ENCODE results near the gene KCNH1. TPM values are rescaled to one million over a fixed set of nuclear protein-coding genes. Genes with fewer than 3 reads are reported as not detected.

The KCNH1 gene
- polyA plus RNA-seq, 3 donors from 2014 or later, result not detected

- H3K4me3 Mint-ChIP-seq, result no peak overlapping the region
- no peaks in the 10 kb centered on the region for H3K4me1 Mint-ChIP-seq
- no peak overlapping the region for H3K27ac Mint-ChIP-seq
Measured at GRCh38 chr1:210830034-210831028, 303.6 kb downstream of the KCNH1 start.

GRCh38 chr1:210828996-210829596, 304.9 kb downstream of the KCNH1 start:
- Mint-ChIP-seq H3K4me1 (no peaks in the 10 kb centered on the region), H3K27ac (no peak overlapping the region), H3K9me3 (peaks cover 0 to 2% (median 0%) of the 10 kb centered on the region in 6 donors), H3K27me3 (ENCODE audit: low read depth in 3 of 3) (peaks cover 0 to 2% (median 1%) of the 10 kb centered on the region in 3 donors), H3K36me3 (no peaks in the 10 kb centered on the region), H3K4me3 (no peak overlapping the region)
- no peak for DNase-seq

More at GRCh38 chr1:210830034-210831028, 303.6 kb downstream of the KCNH1 start:
- Mint-ChIP-seq H3K9me3 (peaks cover 0 to 2% (median 0%) of the 10 kb centered on the region in 6 donors), H3K27me3 (ENCODE audit: low read depth in 3 of 3) (peaks cover 0 to 2% (median 1%) of the 10 kb centered on the region in 3 donors), H3K36me3 (no peaks in the 10 kb centered on the region)
- no peak for DNase-seq

- Mint-ChIP-seq H3K9me3 (peaks cover 0 to 2% (median 0%) of the 10 kb centered on the region in 6 donors), H3K27me3 (ENCODE audit: low read depth in 3 of 3) (peaks cover 0 to 4% (median 1%) of the 10 kb centered on the region in 3 donors), H3K4me3 (no peak overlapping the region), H3K4me1 (no peaks in the 10 kb centered on the region), H3K27ac (no peak overlapping the region), H3K36me3 (no peaks in the 10 kb centered on the region)
- no peak for DNase-seq
Measured at GRCh38 chr1:210827481-210827880, 306.5 kb downstream of the KCNH1 start.

- DNase-seq, result no peak
- Mint-ChIP-seq H3K4me1 (no peaks in the 10 kb centered on the region), H3K9me3 (peaks cover 0 to 2% (median 0%) of the 10 kb centered on the region in 6 donors), H3K27ac (no peak overlapping the region), H3K27me3 (ENCODE audit: low read depth in 3 of 3) (peaks cover 1 to 4% (median 3%) of the 10 kb centered on the region in 3 donors), H3K4me3 (no peak overlapping the region), H3K36me3 (no peaks in the 10 kb centered on the region)
Measured at GRCh38 chr1:210826686-210827085, 307.3 kb downstream of the KCNH1 start.

- H3K9me3 Mint-ChIP-seq, result peaks cover 0 to 5% (median 0%) of the 10 kb centered on the region in 6 donors
- H3K27me3 Mint-ChIP-seq (ENCODE audit: low read depth in 3 of 3), result peaks cover 2 to 4% (median 3%) of the 10 kb centered on the region in 3 donors
- no peaks in the 10 kb centered on the region for H3K36me3 Mint-ChIP-seq
- H3K27ac Mint-ChIP-seq, result no peak overlapping the region
- DNase-seq, result no peak
- no peak overlapping the region for H3K4me3 Mint-ChIP-seq
- no peaks in the 10 kb centered on the region for H3K4me1 Mint-ChIP-seq
Measured at GRCh38 chr1:210822932-210823331, 311.0 kb downstream of the KCNH1 start.

- Mint-ChIP-seq H3K36me3 (no peaks in the 10 kb centered on the region), H3K27me3 (ENCODE audit: low read depth in 3 of 3) (peaks cover 2 to 3% (median 3%) of the 10 kb centered on the region in 3 donors)
Measured at GRCh38 chr1:210822241-210822640, 311.7 kb downstream of the KCNH1 start.

GRCh38 chr1:210821615-210822014, 312.3 kb downstream of the KCNH1 start:
- H3K27ac Mint-ChIP-seq, result peak overlapping the region in 1 of 6 donors; percentile 13
- DNase-seq, result no peak
- H3K4me3 Mint-ChIP-seq, result no peak overlapping the region
- no peaks in the 10 kb centered on the region for H3K36me3 Mint-ChIP-seq
- peaks cover 0 to 5% (median 0%) of the 10 kb centered on the region in 6 donors for H3K9me3 Mint-ChIP-seq
- peaks cover 2 to 3% (median 3%) of the 10 kb centered on the region in 3 donors for H3K27me3 Mint-ChIP-seq (ENCODE audit: low read depth in 3 of 3)
- no peaks in the 10 kb centered on the region for H3K4me1 Mint-ChIP-seq

More at GRCh38 chr1:210822241-210822640, 311.7 kb downstream of the KCNH1 start:
- H3K4me3 Mint-ChIP-seq, result no peak overlapping the region
- no peak for DNase-seq
- peak overlapping the region in 1 of 6 donors; percentile 13 for H3K27ac Mint-ChIP-seq
- H3K4me1 Mint-ChIP-seq, result no peaks in the 10 kb centered on the region
- H3K9me3 Mint-ChIP-seq, result peaks cover 0 to 5% (median 0%) of the 10 kb centered on the region in 6 donors

GRCh38 chr1:210819266-210819665, 314.7 kb downstream of the KCNH1 start:
- H3K27ac Mint-ChIP-seq, result no peak overlapping the region
- H3K4me3 Mint-ChIP-seq, result no peak overlapping the region
- H3K9me3 Mint-ChIP-seq, result peaks cover 0 to 5% (median 0%) of the 10 kb centered on the region in 6 donors
- DNase-seq, result no peak
- peaks cover 2 to 3% (median 3%) of the 10 kb centered on the region in 3 donors for H3K27me3 Mint-ChIP-seq (ENCODE audit: low read depth in 3 of 3)
- no peaks in the 10 kb centered on the region for H3K4me1 Mint-ChIP-seq
- no peaks in the 10 kb centered on the region for H3K36me3 Mint-ChIP-seq

- Mint-ChIP-seq H3K9me3 (peaks cover 0 to 5% (median 0%) of the 10 kb centered on the region in 6 donors), H3K27ac (no peak overlapping the region), H3K4me3 (no peak overlapping the region)
Measured at GRCh38 chr1:210817385-210818275, 316.3 kb downstream of the KCNH1 start.

GRCh38 chr1:210815641-210816550, 318.1 kb downstream of the KCNH1 start:
- Mint-ChIP-seq H3K4me3 (no peak overlapping the region), H3K9me3 (peaks cover 0 to 5% (median 0%) of the 10 kb centered on the region in 6 donors), H3K36me3 (no peaks in the 10 kb centered on the region), H3K4me1 (no peaks in the 10 kb centered on the region), H3K27me3 (ENCODE audit: low read depth in 3 of 3) (no peaks in the 10 kb centered on the region), H3K27ac (no peak overlapping the region)
- DNase-seq, result no peak

More at GRCh38 chr1:210817385-210818275, 316.3 kb downstream of the KCNH1 start:
- Mint-ChIP-seq H3K4me1 (no peaks in the 10 kb centered on the region), H3K36me3 (no peaks in the 10 kb centered on the region), H3K27me3 (ENCODE audit: low read depth in 3 of 3) (peaks cover under 1 to 3% (median 3%) of the 10 kb centered on the region in 3 donors)
- no peak for DNase-seq

GRCh38 chr1:210814382-210815123, 319.4 kb downstream of the KCNH1 start:
- H3K4me1 Mint-ChIP-seq, result no peaks in the 10 kb centered on the region
- H3K4me3 Mint-ChIP-seq, result no peak overlapping the region
- DNase-seq, result no peak
- no peaks in the 10 kb centered on the region for H3K36me3 Mint-ChIP-seq
- peaks cover 0 to 3% (median 0%) of the 10 kb centered on the region in 3 donors for H3K27me3 Mint-ChIP-seq (ENCODE audit: low read depth in 3 of 3)
- H3K27ac Mint-ChIP-seq, result no peak overlapping the region
- peaks cover 0 to 2% (median 0%) of the 10 kb centered on the region in 6 donors for H3K9me3 Mint-ChIP-seq

GRCh38 chr1:210801501-210801900, 332.4 kb downstream of the KCNH1 start:
- no peak overlapping the region for H3K27ac Mint-ChIP-seq
- H3K36me3 Mint-ChIP-seq, result no peaks in the 10 kb centered on the region
- H3K27me3 Mint-ChIP-seq (ENCODE audit: low read depth in 3 of 3), result peaks cover 0 to 2% (median 2%) of the 10 kb centered on the region in 3 donors
- no peak for DNase-seq
- no peak overlapping the region for H3K4me3 Mint-ChIP-seq
- H3K4me1 Mint-ChIP-seq, result no peaks in the 10 kb centered on the region
- no peaks in the 10 kb centered on the region for H3K9me3 Mint-ChIP-seq
